ENCODE results near the gene GBF1. TPM values are rescaled to one million over a fixed set of nuclear protein-coding genes. Genes with fewer than 3 reads are reported as not detected.

The GBF1 gene
- total RNA-seq, 3 donors from 2014 or later = 51.9 to 67.8 (median 62.9) TPM

DNA sequence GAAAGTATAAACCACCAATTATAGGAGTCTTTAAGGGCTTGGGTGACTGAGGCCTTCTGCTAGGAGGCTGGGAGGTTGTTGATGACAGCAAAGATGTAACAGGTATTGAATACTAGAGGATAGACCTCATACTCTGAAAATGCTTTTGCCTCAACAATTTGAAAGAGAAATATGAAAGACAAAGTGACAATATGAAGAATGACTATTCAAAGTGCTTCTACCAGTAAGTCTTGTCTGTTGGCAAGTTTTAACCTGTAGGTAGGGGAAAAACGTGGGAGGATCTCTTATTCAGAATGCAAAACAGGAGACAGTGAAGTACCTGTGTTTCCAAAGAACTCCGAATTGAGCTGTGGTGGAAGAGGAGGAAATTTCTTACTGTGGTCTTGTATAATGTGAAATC is 38.2 kb downstream of the GBF1 start:
- no peak overlapping the region for H3K4me3 ChIP-seq
- ATAC-seq (no peak), DNase-seq (no peak)
- H3K9me3 ChIP-seq = no peaks in the 10 kb centered on the region
- TF ChIP-seq, protein P1, sequence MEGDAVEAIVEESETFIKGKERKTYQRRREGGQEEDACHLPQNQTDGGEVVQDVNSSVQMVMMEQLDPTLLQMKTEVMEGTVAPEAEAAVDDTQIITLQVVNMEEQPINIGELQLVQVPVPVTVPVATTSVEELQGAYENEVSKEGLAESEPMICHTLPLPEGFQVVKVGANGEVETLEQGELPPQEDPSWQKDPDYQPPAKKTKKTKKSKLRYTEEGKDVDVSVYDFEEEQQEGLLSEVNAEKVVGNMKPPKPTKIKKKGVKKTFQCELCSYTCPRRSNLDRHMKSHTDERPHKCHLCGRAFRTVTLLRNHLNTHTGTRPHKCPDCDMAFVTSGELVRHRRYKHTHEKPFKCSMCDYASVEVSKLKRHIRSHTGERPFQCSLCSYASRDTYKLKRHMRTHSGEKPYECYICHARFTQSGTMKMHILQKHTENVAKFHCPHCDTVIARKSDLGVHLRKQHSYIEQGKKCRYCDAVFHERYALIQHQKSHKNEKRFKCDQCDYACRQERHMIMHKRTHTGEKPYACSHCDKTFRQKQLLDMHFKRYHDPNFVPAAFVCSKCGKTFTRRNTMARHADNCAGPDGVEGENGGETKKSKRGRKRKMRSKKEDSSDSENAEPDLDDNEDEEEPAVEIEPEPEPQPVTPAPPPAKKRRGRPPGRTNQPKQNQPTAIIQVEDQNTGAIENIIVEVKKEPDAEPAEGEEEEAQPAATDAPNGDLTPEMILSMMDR (IDR thresholded peaks at IDR 0.05) = no peak
- intact Hi-C loops (cut with DNase I, micrococcal nuclease) = no loop called here
- no peaks in the 10 kb centered on the region for H3K36me3 ChIP-seq (ENCODE audit: low read depth)
- peaks cover 2% of the 10 kb centered on the region for H3K4me1 ChIP-seq (ENCODE audit: low read depth)

DNA sequence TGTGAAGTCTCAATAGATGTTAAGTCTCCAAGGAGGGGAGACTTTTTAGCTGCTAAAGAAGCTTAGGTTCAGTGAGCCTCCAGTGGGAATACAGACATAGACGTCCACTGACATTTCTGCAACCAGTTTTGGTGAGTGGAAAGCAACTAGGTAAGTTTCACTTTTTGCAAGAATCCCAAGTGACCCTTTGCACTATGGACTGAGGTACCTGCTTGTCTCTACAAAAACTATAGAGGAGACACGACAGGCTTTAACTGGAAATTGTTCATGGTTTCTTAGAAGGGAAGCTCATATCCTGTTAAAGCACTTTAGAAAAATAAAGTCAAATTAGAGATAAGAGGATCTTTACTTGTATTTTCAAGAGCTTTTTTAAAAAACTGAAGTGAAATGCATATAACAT is 38.6 kb downstream of the GBF1 start:
- H3K4me3 ChIP-seq = no peak overlapping the region
- TF ChIP-seq, protein P1 (IDR thresholded peaks at IDR 0.05) = no peak

DNA sequence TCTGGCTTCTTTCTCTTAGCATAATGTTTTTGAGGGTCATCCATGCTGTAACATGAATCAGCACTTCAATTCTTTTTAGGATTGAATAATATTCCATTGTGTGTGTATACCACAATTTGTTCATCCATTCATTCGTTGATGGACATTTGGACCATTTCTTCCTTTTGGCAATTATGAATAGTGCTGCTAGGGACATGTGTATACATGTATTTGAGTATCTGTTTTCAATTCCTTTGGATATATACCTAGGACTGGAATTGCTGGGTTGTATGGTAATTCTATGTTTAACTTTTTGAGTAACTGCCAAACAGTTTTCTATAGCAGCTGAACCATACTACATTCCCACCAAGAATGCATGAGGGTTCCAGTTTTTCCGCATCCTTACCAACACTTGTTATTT is 39.2 kb downstream of the GBF1 start:
- Histone ChIP-seq H3K4me3 (no peak overlapping the region), H3K9me3 (no peaks in the 10 kb centered on the region), H3K4me1 (ENCODE audit: low read depth) (peaks cover 5% of the 10 kb centered on the region), H3K36me3 (ENCODE audit: low read depth) (no peaks in the 10 kb centered on the region)
- ATAC-seq = no peak
- TF ChIP-seq, protein P1 (IDR thresholded peaks at IDR 0.05) = no peak
- DNase-seq = no peak
- intact Hi-C loops (cut with DNase I, micrococcal nuclease) = no loop called here

More for the DNA sequence above, 38.6 kb downstream of the GBF1 start:
- ATAC-seq (no peak), DNase-seq (no peak)
- Histone ChIP-seq H3K36me3 (ENCODE audit: low read depth) (no peaks in the 10 kb centered on the region), H3K4me1 (ENCODE audit: low read depth) (peaks cover 2% of the 10 kb centered on the region), H3K9me3 (no peaks in the 10 kb centered on the region)
- intact Hi-C loops (cut with DNase I, micrococcal nuclease) = no loop called here

DNA sequence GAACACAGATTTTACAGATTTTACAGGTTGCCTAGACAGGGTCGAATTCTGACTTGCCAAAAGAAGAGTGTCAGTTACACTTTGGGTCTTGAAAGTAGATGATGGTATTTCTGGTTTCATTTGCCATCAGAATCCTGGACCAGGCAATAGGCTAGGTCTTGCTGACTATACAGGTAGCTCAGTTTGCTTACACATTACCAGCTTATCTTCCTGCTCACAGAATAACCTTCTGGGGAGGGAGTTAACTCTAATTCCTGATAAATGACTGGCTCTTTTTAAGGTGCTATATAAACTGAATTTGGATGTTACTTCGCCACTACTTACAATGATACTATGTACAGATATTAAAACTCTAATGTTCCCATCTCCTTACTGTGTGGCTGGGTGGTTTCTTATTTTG is 39.8 kb downstream of the GBF1 start:
- no peak for ATAC-seq
- intact Hi-C loops (cut with DNase I, micrococcal nuclease) = no loop called here

DNA sequence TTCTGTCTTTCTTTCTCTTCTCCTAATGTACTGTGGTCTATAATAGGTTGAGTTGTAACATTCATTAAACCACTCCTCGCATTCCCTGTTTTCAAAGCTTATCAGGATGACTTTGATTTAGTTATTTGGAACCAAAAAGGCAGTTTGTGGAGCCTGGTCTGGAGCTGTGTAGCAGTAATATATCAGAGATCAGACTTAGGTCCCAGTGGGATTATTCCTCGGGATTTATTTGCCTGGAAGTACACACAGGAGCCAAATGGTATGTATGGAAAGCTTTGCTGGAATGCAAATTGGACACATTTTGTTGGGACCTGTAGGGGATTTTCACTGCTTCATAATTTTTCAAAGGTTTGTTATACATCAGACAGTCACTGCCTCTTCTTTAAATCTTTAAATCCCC is 40.9 kb downstream of the GBF1 start:
- no peak for ATAC-seq
- Histone ChIP-seq H3K9me3 (no peaks in the 10 kb centered on the region), H3K4me1 (ENCODE audit: low read depth) (peaks cover 3% of the 10 kb centered on the region), H3K4me3 (no peak overlapping the region), H3K36me3 (ENCODE audit: low read depth) (no peaks in the 10 kb centered on the region)
- intact Hi-C loops (cut with DNase I, micrococcal nuclease) = no loop called here
- TF ChIP-seq, protein P1 (IDR thresholded peaks at IDR 0.05) = no peak
- DNase-seq = no peak

More for the DNA sequence above, 39.8 kb downstream of the GBF1 start:
- H3K4me1 ChIP-seq (ENCODE audit: low read depth) = peaks cover 5% of the 10 kb centered on the region
- no peak for DNase-seq
- TF ChIP-seq, protein P1 (IDR thresholded peaks at IDR 0.05) = no peak
- no peak overlapping the region for H3K4me3 ChIP-seq
- H3K9me3 ChIP-seq = no peaks in the 10 kb centered on the region
- no peaks in the 10 kb centered on the region for H3K36me3 ChIP-seq (ENCODE audit: low read depth)

DNA sequence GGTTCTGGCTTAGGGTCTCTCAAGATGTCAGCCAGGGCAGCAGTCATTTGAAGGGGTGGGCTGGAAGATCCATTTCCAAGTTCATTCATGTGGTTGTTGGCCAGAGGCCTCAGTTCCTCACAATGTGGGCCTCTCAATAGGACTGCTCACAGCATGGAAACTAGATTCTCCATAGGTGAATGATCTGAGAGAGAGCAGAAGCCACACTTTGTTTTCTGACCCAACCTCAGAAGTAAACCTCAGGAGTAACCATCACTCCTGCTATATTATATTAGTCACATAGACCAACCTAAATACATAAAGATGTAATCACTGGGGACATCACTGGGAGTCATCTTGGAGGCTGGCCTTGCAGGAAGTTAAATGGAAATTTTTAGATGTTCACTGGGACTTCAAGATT is 42.2 kb downstream of the GBF1 start:
- DNase-seq (no peak), ATAC-seq (no peak)
- no peak overlapping the region for H3K4me3 ChIP-seq
- TF ChIP-seq, protein P1 (IDR thresholded peaks at IDR 0.05) = no peak
- H3K36me3 ChIP-seq (ENCODE audit: low read depth) = no peaks in the 10 kb centered on the region
- H3K4me1 ChIP-seq (ENCODE audit: low read depth) = peaks cover 3% of the 10 kb centered on the region
- intact Hi-C loops (cut with DNase I, micrococcal nuclease) = no loop called here
- H3K9me3 ChIP-seq = no peaks in the 10 kb centered on the region
